Loucy (cell line): Measurements from ENCODE around the gene CDC42BPB.

Source experiments
- H2AFZ ChIP-seq: fragments of 200-600 bp; sonication (generic); 2 replicates; pipeline ENCODE4 v1.6.0; 2016; ENCODE audit warnings: antibody characterized with exemption, mild to moderate bottlenecking, low read length, moderate library complexity
- H3F3A ChIP-seq: fragments of 200-600 bp; 2 replicates; pipeline ENCODE4 v1.6.0; 2016; ENCODE audit warnings: antibody characterized with exemption, low read depth, mild to moderate bottlenecking
- H3K27me3 ChIP-seq: fragments of 200-600 bp; sonication (generic); 2 replicates; pipeline ENCODE4 v1.6.1; 2014; ENCODE audit warnings: low read length, mild to moderate bottlenecking; ENCODE audit not compliant: insufficient read depth, poor library complexity, severe bottlenecking
- H3K36me3 ChIP-seq: fragments of 200-600 bp; sonication (generic); 2 replicates; pipeline ENCODE4 v1.6.1; 2016; ENCODE audit warnings: low read length; ENCODE audit not compliant: insufficient read depth
- H3K4me1 ChIP-seq: fragments of 200-600 bp; sonication (generic); 2 replicates; pipeline ENCODE4 v1.5.1; 2014; ENCODE audit warnings: low read length, mild to moderate bottlenecking; ENCODE audit not compliant: insufficient read depth, poor library complexity, severe bottlenecking
- H3K4me2 ChIP-seq: fragments of 200-600 bp; sonication (generic); 2 replicates; pipeline ENCODE4 v1.6.0; 2014; ENCODE audit warnings: antibody characterized with exemption, low read length, low read depth, mild to moderate bottlenecking; ENCODE audit not compliant: poor library complexity, severe bottlenecking
- H3K4me3 ChIP-seq: fragments of 200-600 bp; sonication (generic); 2 replicates; pipeline ENCODE4 v1.5.1; 2014; ENCODE audit warnings: low read length, mild to moderate bottlenecking, mixed read lengths; ENCODE audit not compliant: poor library complexity, severe bottlenecking
- H3K79me2 ChIP-seq: fragments of 200-600 bp; sonication (generic); 2 replicates; pipeline ENCODE4 v1.6.1; 2014; ENCODE audit warnings: low read length; ENCODE audit not compliant: insufficient read depth
- H3K9ac ChIP-seq: fragments of 200-600 bp; sonication (generic); 2 replicates; pipeline ENCODE4 v1.6.0; 2014; ENCODE audit warnings: mild to moderate bottlenecking, low read depth, low read length, moderate library complexity; ENCODE audit not compliant: poor library complexity, severe bottlenecking
- H3K9me2 ChIP-seq: fragments of 200-600 bp; sonication (generic); replicated peaks from 2 replicates; pipeline ENCODE4 v1.6.1; 2016; ENCODE audit warnings: low read depth, low read length, mixed read lengths
- H3K9me3 ChIP-seq: fragments of 200-600 bp; sonication (generic); 2 replicates; pipeline ENCODE4 v1.6.1; 2014; ENCODE audit warnings: mild to moderate bottlenecking, antibody characterized with exemption, low read length, low read depth; ENCODE audit not compliant: insufficient read depth
- H4K20me1 ChIP-seq: fragments of 200-600 bp; sonication (generic); 2 replicates; pipeline ENCODE4 v1.6.0; 2014; ENCODE audit warnings: antibody characterized with exemption, low read length, mild to moderate bottlenecking; ENCODE audit not compliant: insufficient read depth, poor library complexity, severe bottlenecking
- CTCF ChIP-seq: fragments of 200-600 bp; sonication (generic); conservative IDR thresholded peaks from 2 replicates; pipeline ENCODE4 v1.5.1; 2014; ENCODE audit warnings: mild to moderate bottlenecking, antibody characterized with exemption, low read length
- EZH2phosphoT487 ChIP-seq: fragments of 200-600 bp; IDR thresholded peaks from 2 replicates; pipeline ENCODE4 v1.6.1; 2018; ENCODE audit warnings: antibody characterized with exemption, mild to moderate bottlenecking, moderate library complexity, borderline replicate concordance

CDC42BPB gene

GRCh38 chr14:103072595-103073366, 15.4 kb upstream of the CDC42BPB start:
- H3F3A ChIP-seq = no peaks in the 10 kb centered on the region
- no peak overlapping the region for H3K4me3 ChIP-seq
- H3K4me2 ChIP-seq = no peak overlapping the region

GRCh38 chr14:103071544-103072251, 14.3 kb upstream of the CDC42BPB start:
- no peaks in the 10 kb centered on the region for H3K9me2 ChIP-seq
- H3K36me3 ChIP-seq = no peaks in the 10 kb centered on the region
- TF ChIP-seq EZH2phosphoT487 (no peak), CTCF (no peak)
- no peaks in the 10 kb centered on the region for H3K9me3 ChIP-seq
- H3K9ac ChIP-seq = no peak overlapping the region
- H3K4me1 ChIP-seq = no peaks in the 10 kb centered on the region
- no peaks in the 10 kb centered on the region for H4K20me1 ChIP-seq
- no peaks in the 10 kb centered on the region for H3F3A ChIP-seq
- no peak overlapping the region for H3K4me2 ChIP-seq
- no peaks in the 10 kb centered on the region for H3K79me2 ChIP-seq
- no peak overlapping the region for H2AFZ ChIP-seq
- no peak overlapping the region for H3K4me3 ChIP-seq
- H3K27me3 ChIP-seq = no peaks in the 10 kb centered on the region

More at GRCh38 chr14:103072595-103073366, 15.4 kb upstream of the CDC42BPB start:
- no peaks in the 10 kb centered on the region for H3K4me1 ChIP-seq
- no peak overlapping the region for H3K9ac ChIP-seq
- H3K27me3 ChIP-seq = no peaks in the 10 kb centered on the region
- H3K9me3 ChIP-seq = no peaks in the 10 kb centered on the region
- H3K9me2 ChIP-seq = no peaks in the 10 kb centered on the region
- H3K79me2 ChIP-seq = no peaks in the 10 kb centered on the region
- no peaks in the 10 kb centered on the region for H3K36me3 ChIP-seq
- TF ChIP-seq CTCF (no peak), EZH2phosphoT487 (no peak)
- H4K20me1 ChIP-seq = no peaks in the 10 kb centered on the region
- no peak overlapping the region for H2AFZ ChIP-seq

- Histone ChIP-seq H3K4me3 (no peak overlapping the region), H3F3A (no peaks in the 10 kb centered on the region), H3K9me2 (no peaks in the 10 kb centered on the region), H3K9ac (no peak overlapping the region), H3K4me1 (no peaks in the 10 kb centered on the region), H3K9me3 (no peaks in the 10 kb centered on the region), H3K79me2 (no peaks in the 10 kb centered on the region), H3K36me3 (no peaks in the 10 kb centered on the region), H2AFZ (no peak overlapping the region), H3K27me3 (no peaks in the 10 kb centered on the region), H3K4me2 (no peak overlapping the region), H4K20me1 (no peaks in the 10 kb centered on the region)
- TF ChIP-seq CTCF (no peak), EZH2phosphoT487 (no peak)
Observed at GRCh38 chr14:103070971-103071542, 13.7 kb upstream of the CDC42BPB start.
